ENCODE measurements around the gene ORMDL3. TPM values are rescaled to one million over a fixed set of nuclear protein-coding genes. Genes with fewer than 3 reads are reported as not detected.

Gene ORMDL3
- total RNA-seq: 31.6 and 38.5 TPM in 2 replicates

GRCh38 chr17:39927101-39927928, at the start of gene ORMDL3, which contains the start of gene LRRC3C:
Gene ORMDL3 (minus strand): TSS chr17:39927601. CDS start chr17:39924203, 3,398 bp downstream.
Gene LRRC3C (plus strand): TSS chr17:39927732. CDS start chr17:39941524, 13,792 bp downstream.
- peak; percentile 95 for DNase-seq

GRCh38 chr17:39975801-39976200, 48.4 kb upstream of the ORMDL3 start:
- DNase-seq: no peak

GRCh38 chr17:39974433-39974832, 47.0 kb upstream of the ORMDL3 start:
- DNase-seq: no peak

GRCh38 chr17:39973496-39973895, 46.1 kb upstream of the ORMDL3 start:
- DNase-seq: no peak

- no peak for DNase-seq
Measured at GRCh38 chr17:39972271-39972670, 44.9 kb upstream of the ORMDL3 start.

- no peak for DNase-seq
Measured at GRCh38 chr17:39971076-39971603, 43.7 kb upstream of the ORMDL3 start.

- DNase-seq: no peak
Measured at GRCh38 chr17:39970157-39970692, 42.8 kb upstream of the ORMDL3 start.

GRCh38 chr17:39969375-39969774, 42.0 kb upstream of the ORMDL3 start:
- no peak for DNase-seq

- no peak for DNase-seq
Measured at GRCh38 chr17:39968761-39969160, 41.4 kb upstream of the ORMDL3 start.

- DNase-seq: no peak
Measured at GRCh38 chr17:39966771-39967170, 39.4 kb upstream of the ORMDL3 start.

GRCh38 chr17:39965017-39965699, 37.8 kb upstream of the ORMDL3 start:
- no peak for DNase-seq

GRCh38 chr17:39963829-39964228, 36.4 kb upstream of the ORMDL3 start:
- no peak for DNase-seq

GRCh38 chr17:39962642-39963220, 35.3 kb upstream of the ORMDL3 start, which contains the start of gene GSDMA:
Gene GSDMA (plus strand): TSS chr17:39963004. CDS start chr17:39965688, 2,684 bp downstream.
- DNase-seq: no peak

GRCh38 chr17:39960524-39961041, 33.2 kb upstream of the ORMDL3 start:
- no peak for DNase-seq

- DNase-seq: no peak
Measured at GRCh38 chr17:39955726-39956225, 28.4 kb upstream of the ORMDL3 start.

- DNase-seq: no peak
Measured at GRCh38 chr17:39954876-39955275, 27.5 kb upstream of the ORMDL3 start.

GRCh38 chr17:39953471-39953888, 26.1 kb upstream of the ORMDL3 start:
- DNase-seq: no peak

- DNase-seq: peak; percentile 97
Measured at GRCh38 chr17:39952680-39953470, 25.5 kb upstream of the ORMDL3 start.

- DNase-seq: no peak
Measured at GRCh38 chr17:39951924-39952679, 24.7 kb upstream of the ORMDL3 start.

GRCh38 chr17:39950871-39951348, 23.5 kb upstream of the ORMDL3 start:
- no peak for DNase-seq

GRCh38 chr17:39949028-39949427, 21.6 kb upstream of the ORMDL3 start:
- DNase-seq: no peak
